RPMI8226 (cell line): ENCODE data around the gene RRP8.

ENCODE experiments used
- DNase-seq: peaks from one replicate; pipeline ENCODE4 v3.0.0-alpha.2; 2015

Gene RRP8

DNA sequence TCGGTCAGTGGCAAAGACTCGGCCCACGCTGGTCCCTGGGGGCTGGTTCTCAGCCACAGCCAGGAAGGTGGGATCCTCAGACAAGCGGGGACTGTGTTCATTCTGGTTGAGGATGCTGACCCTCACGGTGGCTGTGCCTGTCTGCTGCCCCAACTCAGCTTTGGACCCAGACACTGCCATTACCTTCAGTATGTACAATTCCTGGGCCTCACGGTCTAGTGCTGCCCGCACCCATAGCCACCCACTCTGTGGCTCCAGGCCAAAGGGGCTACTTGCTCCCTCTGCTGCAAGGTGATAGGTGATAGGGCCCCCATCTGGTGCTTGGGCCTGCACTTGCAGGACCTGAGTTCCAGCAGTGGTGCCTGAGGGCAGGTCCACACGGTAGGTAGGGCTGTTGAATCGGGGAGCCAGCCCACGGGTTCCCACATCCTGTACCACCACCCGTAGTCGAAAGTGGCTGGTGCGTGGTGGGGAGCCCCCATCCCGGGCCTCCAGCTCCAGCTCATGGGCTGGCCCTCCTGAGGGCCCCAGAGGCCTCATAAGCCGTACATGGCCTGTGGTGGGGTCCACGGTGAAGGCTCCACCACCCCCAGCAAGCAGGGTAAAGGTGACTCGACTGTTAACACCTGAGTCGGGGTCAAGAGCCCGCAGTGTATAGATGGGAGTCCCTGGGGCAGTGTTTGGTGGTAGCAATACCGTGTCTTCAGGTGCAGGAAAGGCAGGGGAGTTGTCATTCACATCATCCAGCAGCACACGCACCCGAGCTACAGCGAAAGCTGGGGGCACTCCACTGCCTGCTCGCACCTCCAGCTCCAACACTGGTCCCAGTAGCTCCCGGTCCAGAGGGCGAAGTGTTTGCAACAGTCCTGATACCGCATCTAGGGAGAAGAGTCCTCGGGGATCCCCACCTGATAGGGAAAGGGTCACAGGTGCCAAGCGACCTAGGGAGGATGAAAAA lies 29.0 kb upstream of the RRP8 start:
- no peak for DNase-seq

- no peak for DNase-seq
Observed at GRCh38 chr11:6631361-6631890, 28.0 kb upstream of the RRP8 start.

DNA sequence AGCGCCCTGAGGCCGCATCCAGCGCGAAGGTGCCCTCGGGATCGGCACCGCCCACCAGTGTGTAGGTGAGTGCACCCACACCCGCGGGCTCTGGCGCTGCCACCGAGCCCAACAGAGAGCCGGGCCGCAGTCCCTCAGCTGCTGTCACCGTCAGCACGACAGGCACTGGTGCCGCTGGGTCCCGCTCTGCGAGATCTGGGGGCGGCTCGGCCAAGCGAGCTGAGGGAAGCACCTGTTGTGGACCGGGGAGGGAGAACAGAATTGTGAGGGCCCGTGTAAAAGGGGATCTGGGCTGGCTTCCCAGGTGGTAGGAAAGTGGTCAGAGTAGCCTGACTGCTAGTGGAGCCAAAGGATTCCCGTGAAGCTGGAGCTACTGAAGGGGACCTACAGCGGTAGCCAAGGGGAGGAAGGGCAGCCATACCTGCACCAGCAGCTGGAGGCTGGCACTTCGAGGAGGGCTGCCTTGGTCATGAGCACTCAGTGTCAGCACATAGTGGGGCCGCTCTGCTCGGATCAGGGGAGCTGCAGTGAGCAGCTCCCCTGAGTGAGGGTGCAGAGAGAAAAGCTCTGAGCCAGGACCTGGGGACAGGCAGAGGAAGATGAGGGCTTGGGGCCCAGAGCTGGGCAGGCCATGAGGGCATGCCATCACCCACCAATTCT lies 27.3 kb upstream of the RRP8 start:
- no peak for DNase-seq

GRCh38 chr11:6629892-6630631 lies 26.6 kb upstream of the RRP8 start:
- no peak for DNase-seq

- DNase-seq = no peak
Observed at GRCh38 chr11:6629573-6629891, 26.1 kb upstream of the RRP8 start.

DNA sequence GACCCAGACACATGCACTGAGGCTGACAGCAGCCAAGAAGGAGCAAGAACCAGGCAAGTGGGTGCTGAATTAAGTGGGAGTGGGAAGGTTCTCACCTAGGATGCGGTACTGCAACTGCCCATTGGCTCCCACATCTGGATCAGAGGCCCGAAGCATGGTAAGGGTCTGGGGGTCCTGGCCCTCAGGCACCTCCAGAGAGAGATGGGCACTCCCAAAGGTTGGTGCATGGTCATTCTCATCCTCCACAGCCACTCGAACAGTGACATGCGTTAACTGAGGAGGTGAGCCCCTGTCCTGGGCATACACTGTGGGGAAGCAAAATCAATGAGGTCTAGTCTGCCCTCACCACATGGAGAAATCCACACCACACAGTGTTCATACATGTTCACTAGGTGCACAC lies 25.1 kb upstream of the RRP8 start:
- DNase-seq = no peak

DNA sequence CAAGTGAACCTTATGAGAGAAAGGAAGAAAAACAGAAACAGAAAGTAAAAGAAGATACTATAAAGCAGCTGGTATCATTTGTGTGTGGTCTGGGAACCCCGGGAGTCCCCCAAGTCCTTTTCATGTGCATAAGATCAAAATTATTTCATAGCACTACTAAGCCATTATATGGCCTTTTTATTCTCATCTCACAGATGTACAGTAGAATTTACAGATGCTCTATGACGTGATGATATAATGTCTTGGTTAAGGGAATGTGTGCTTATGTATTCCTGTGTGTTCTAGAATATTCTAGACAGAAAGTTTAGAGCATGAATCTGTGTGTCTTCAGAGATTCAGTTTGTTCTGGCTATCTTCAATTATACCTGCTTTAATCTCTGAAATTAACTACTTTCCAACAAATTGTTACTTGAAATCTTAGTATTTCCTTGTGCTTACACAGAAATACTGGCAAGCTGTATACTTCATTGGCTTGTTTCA lies 24.4 kb upstream of the RRP8 start:
- DNase-seq = no peak

DNA sequence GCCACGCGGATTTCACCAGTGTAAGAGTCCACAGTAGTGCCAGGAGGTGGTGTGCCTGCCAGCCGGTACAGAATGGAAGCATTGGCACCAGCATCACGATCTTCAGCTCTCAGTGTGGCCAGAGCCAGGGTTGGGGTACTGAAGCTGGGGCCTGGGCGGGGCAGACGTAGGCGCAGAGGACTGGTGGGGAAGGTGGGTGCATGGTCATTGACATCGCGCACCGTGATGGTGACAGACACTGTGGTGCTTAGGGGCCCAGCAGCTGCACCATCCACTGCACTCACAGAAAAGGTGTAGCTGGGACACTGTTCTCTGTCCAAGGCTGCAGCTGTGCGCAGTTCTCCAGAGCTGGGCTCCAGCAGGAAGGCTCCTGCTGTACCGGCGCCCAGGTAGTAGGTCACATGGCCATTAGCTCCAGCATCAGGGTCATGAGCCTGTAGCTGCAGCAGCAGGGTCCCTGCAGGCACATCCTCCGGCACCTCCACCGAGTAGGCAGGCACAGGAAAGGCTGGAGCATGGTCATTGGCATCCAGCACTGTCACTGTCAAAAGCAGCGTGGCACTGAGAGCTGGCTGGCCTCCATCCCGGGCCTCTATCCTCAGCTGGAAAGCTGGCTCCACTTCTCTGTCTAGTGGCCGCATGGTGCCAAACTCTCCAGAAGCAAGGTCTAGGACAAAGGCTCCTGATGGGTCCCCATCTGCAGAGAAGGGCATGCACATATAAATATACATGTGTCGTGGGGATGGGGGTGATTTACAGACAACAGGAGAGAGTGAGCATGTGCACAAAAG lies 23.8 kb upstream of the RRP8 start:
- DNase-seq = no peak

- DNase-seq = no peak
Observed at GRCh38 chr11:6625832-6626420, 22.5 kb upstream of the RRP8 start.

- no peak for DNase-seq
Observed at GRCh38 chr11:6625156-6625831, 21.9 kb upstream of the RRP8 start.

DNA sequence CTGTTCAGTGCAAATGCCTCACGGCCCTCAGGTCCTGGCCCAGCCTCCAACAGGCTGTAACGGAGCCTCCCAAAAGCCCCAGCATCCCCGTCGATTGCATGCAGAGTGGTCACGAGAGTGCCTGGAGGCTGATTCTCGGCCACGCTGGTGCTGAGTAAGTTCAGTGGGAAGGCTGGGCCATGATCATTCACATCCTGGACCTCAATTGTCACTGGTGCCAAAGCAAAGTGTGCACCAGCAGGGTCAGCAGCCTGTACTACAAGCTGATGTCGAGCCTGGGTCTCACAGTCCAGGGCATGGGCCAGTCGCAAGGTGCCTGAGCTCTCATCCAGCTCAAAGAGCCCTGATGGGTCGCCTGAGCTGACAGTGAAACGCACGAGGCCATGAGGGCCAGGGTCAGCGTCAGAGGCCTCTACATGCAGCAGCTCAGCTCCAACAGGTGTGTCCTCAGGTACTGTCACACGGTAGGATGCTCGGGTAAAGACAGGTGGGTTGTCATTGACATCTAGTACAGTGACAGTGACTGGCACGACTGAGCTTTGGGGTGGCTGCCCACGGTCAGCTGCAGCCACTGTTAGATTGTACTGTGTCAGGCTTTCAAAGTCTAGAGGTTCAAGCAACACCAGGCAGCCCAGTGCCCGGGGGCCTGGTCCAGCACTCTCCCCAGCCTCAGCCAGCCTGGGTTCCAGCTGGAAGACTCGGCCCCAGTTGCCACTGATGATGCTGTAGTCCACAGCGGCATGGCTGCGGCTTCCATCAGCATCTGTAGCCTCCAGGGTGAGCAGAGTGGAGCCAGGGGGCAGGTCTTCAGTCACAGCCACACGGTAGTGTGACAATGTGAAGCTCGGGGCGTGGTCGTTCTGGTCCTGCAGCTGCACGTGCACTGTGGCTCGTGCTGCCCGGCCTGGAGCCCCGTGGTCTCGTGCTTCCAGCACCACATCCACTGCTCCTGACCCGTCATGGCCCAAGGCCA lies 20.3 kb upstream of the RRP8 start:
- no peak for DNase-seq

DNA sequence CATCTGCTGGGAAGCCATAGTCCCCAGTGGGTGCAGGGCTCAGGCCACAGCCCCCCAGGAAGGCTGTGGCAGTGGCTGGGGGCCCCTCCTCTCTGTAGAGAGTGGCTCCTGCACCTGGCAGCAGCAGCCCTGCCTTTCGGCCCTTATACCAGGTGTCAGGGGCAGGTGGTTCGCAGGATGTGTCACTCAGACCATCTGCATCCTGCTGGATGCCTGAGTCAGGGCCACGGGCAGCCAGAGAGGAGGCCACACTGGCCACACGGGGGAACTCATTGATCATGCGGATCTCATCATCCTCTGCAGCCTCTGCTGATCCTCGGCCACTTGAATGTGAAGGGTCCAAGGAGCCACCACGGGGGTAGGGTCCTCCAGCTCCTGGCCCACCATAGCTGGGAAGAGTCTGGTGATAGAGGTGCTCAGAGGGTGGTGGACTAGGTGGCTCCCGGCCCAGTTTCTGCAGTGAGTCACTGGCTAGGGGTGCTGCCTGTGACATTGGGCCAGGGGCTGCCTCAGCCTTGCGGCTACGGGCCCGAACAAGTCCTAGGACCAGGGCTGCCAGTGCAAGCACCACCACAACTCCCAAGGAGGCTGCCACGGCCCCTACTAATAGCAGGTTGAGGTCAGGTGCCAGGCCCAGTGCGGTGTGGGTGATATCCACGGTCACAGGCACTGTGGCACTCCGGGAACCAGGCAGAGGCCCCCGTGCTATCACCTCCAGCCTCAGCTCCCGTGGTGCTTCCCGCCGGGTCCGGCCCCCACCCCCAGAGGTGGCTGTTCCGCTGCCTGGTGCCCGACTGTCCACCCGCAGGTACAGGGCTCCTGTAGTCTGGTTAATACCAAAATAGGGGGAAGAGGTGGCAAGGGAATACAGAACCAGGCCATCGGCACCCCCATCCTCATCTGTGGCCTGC lies 19.1 kb upstream of the RRP8 start:
- DNase-seq = peak; percentile 66

- DNase-seq = no peak
Observed at GRCh38 chr11:6621711-6622211, 18.3 kb upstream of the RRP8 start.

GRCh38 chr11:6620636-6621035 lies 17.2 kb upstream of the RRP8 start:
- DNase-seq = no peak

GRCh38 chr11:6619004-6619745 lies 15.8 kb upstream of the RRP8 start, which contains the start of gene TPP1:
Gene TPP1, minus strand, starts transcription at chr11:6619422. Its CDS starts 22 bp downstream, at chr11:6619400.
- peak; percentile 80 for DNase-seq

DNA sequence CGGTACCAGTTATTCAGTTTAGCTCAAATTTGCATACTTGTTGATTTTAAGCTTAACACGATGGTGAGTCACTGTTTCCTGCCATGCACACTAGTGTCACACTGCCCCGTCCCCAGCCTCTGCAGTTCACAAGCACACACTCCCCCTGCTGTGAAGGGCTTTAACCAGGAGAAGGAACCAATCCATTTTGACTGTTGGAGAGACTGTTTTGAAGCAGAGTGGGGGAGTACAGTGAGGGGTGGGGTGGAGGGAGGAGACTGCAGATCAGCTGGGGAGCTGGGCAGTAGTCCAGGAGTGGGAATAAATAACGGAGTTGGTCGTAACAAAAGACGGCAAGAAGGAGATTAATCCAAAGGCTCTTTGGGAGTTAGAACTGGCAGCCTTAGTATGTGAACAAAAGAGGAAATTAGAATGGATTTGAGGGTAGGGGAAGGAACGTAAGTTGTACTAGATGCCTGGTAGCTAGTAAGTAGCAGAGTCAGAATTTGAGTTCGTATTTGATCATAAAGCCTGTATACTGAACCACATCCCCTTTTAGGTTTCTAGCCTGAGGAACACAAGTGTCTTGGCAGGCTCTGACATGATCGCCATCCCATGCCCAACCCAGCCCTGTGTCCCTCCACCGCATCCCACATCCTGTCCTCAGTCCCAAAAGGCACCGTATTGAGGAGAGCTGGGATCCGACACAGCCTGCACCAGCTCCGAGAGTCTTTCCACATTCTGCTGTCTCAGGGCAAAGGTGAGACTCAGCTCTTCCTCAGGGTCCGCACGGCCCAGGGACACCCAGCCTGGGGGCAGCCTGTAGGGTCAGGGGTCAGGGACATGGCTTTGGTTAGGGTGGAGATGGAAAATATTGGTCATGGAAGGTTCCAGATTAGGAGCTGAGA lies 14.9 kb upstream of the RRP8 start:
- no peak for DNase-seq

- no peak for DNase-seq
Observed at GRCh38 chr11:6617315-6617781, 13.9 kb upstream of the RRP8 start.
